ENCODE measurements around the gene RALGAPA2. TPM values are rescaled to one million over a fixed set of nuclear protein-coding genes. Genes with fewer than 3 reads are reported as not detected.

RALGAPA2 gene
- total RNA-seq, 3 donors from 2014 or later (not counting 1 experiment from before 2014, with no cell fraction given) = 26.6 to 33.9 (median 33.1) TPM

GRCh38 chr20:20655883-20656282 lies 56.6 kb downstream of the RALGAPA2 start:
- H3K27ac ChIP-seq (ENCODE audit: low read length) = no peak overlapping the region
- ATAC-seq = no peak
- no peak overlapping the region for H3K4me3 Mint-ChIP-seq

GRCh38 chr20:20649945-20650344 lies 62.5 kb downstream of the RALGAPA2 start:
- ATAC-seq (no peak), DNase-seq (no peak)
- no peaks in the 10 kb centered on the region for H3K9me3 Mint-ChIP-seq
- Histone ChIP-seq H3K27ac (ENCODE audit: low read length) (no peak overlapping the region), H3K36me3 (ENCODE audit: control insufficient read depth, insufficient read depth, low read length) (peaks cover 7% of the 10 kb centered on the region), H3K27me3 (ENCODE audit: control insufficient read depth, insufficient read depth, low read length) (no peaks in the 10 kb centered on the region), H3K9me3 (ENCODE audit: control insufficient read depth, insufficient read depth, low read length) (no peaks in the 10 kb centered on the region), H3K4me1 (ENCODE audit: control insufficient read depth, insufficient read depth, low read length) (no peaks in the 10 kb centered on the region), H3K4me3 (ENCODE audit: low read length) (no peak overlapping the region)
- H3K27ac Mint-ChIP-seq = no peak overlapping the region
- 93% methylated on average over 3 of the region's 4 CpGs for WGBS (ENCODE audit: insufficient coverage)
- intact Hi-C loops (cut with micrococcal nuclease) = no loop called here
- no peaks in the 10 kb centered on the region for H3K36me3 Mint-ChIP-seq
- no peaks in the 10 kb centered on the region for H3K27me3 Mint-ChIP-seq (ENCODE audit: low read depth in 2 of 2)
- H3K4me3 Mint-ChIP-seq = no peak overlapping the region
- TF ChIP-seq CTCF (IDR thresholded peaks at IDR 0.05) = no peak
- peaks cover 6 to 11% of the 10 kb centered on the region in 2 donors for H3K4me1 Mint-ChIP-seq

More at GRCh38 chr20:20655883-20656282, 56.6 kb downstream of the RALGAPA2 start:
- TF ChIP-seq CTCF (IDR thresholded peaks at IDR 0.05) = no peak
- Mint-ChIP-seq H3K4me1 (peaks cover 0 to 13% of the 10 kb centered on the region in 2 donors), H3K36me3 (no peaks in the 10 kb centered on the region), H3K27me3 (ENCODE audit: low read depth in 2 of 2) (no peaks in the 10 kb centered on the region), H3K27ac (no peak overlapping the region), H3K9me3 (no peaks in the 10 kb centered on the region)
- Histone ChIP-seq H3K36me3 (ENCODE audit: control insufficient read depth, insufficient read depth, low read length) (peaks cover 7% of the 10 kb centered on the region), H3K4me3 (ENCODE audit: low read length) (no peak overlapping the region), H3K27me3 (ENCODE audit: control insufficient read depth, insufficient read depth, low read length) (no peaks in the 10 kb centered on the region), H3K9me3 (ENCODE audit: control insufficient read depth, insufficient read depth, low read length) (no peaks in the 10 kb centered on the region), H3K4me1 (ENCODE audit: control insufficient read depth, insufficient read depth, low read length) (no peaks in the 10 kb centered on the region)
- intact Hi-C loops (cut with micrococcal nuclease) = no loop called here
- DNase-seq = no peak
- 97% methylated on average over 5 of the region's 5 CpGs for whole genome bisulfite sequencing (ENCODE audit: insufficient coverage)

- Mint-ChIP-seq H3K9me3 (no peaks in the 10 kb centered on the region), H3K36me3 (peaks cover 11% of the 10 kb centered on the region)
- TF ChIP-seq CTCF (IDR thresholded peaks at IDR 0.05) = no peak
Measured at GRCh38 chr20:20643927-20644326, 68.5 kb downstream of the RALGAPA2 start.

DNA sequence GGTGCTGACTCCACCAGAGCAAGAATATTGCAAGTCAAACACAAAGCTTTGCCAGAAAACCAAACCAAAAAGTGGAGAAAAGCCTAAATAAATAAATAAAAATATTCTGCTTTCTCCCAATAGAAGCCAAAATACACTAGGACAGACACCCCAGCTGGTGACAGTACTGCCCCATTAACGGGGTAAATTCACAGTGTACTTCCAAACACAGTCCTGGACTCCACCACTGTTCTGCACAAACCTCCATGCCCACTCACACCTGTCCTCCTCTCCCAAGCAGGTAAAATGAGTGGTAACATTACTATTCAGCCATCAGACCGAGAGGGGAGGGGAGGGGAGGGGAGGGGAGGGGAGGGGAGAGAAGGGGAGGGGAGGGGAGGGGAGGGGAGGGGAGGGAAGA lies 70.7 kb downstream of the RALGAPA2 start:
- Mint-ChIP-seq H3K9me3 (no peaks in the 10 kb centered on the region), H3K36me3 (peaks cover 11% of the 10 kb centered on the region), H3K27ac (no peak overlapping the region), H3K27me3 (ENCODE audit: low read depth in 2 of 2) (no peaks in the 10 kb centered on the region), H3K4me3 (no peak overlapping the region), H3K4me1 (peaks cover 24 to 27% of the 10 kb centered on the region in 2 donors)
- no peaks in the 10 kb centered on the region for H3K36me3 ChIP-seq (ENCODE audit: control insufficient read depth, insufficient read depth, low read length)
- no peak overlapping the region for H3K4me3 ChIP-seq (ENCODE audit: low read length)
- no peak for ATAC-seq
- no peaks in the 10 kb centered on the region for H3K27me3 ChIP-seq (ENCODE audit: control insufficient read depth, insufficient read depth, low read length)
- WGBS (ENCODE audit: insufficient coverage) = 82% methylated on average over 1 of the region's 2 CpGs
- H3K9me3 ChIP-seq (ENCODE audit: control insufficient read depth, insufficient read depth, low read length) = no peaks in the 10 kb centered on the region
- no peak for DNase-seq
- intact Hi-C loops (cut with micrococcal nuclease) = no loop called here
- TF ChIP-seq CTCF (IDR thresholded peaks at IDR 0.05) = no peak
- no peak overlapping the region for H3K27ac ChIP-seq (ENCODE audit: low read length)
- H3K4me1 ChIP-seq (ENCODE audit: control insufficient read depth, insufficient read depth, low read length) = peaks cover 10% of the 10 kb centered on the region

More at GRCh38 chr20:20643927-20644326, 68.5 kb downstream of the RALGAPA2 start:
- H3K4me3 Mint-ChIP-seq = no peak overlapping the region
- H3K4me1 ChIP-seq (ENCODE audit: control insufficient read depth, insufficient read depth, low read length) = peaks cover 3% of the 10 kb centered on the region
- no peaks in the 10 kb centered on the region for H3K27me3 Mint-ChIP-seq (ENCODE audit: low read depth in 2 of 2)
- intact Hi-C loops (cut with micrococcal nuclease) = no loop called here
- H3K27ac ChIP-seq (ENCODE audit: low read length) = no peak overlapping the region
- no peak for ATAC-seq
- H3K9me3 ChIP-seq (ENCODE audit: control insufficient read depth, insufficient read depth, low read length) = no peaks in the 10 kb centered on the region
- peaks cover 19 to 22% of the 10 kb centered on the region in 2 donors for H3K4me1 Mint-ChIP-seq
- H3K36me3 ChIP-seq (ENCODE audit: control insufficient read depth, insufficient read depth, low read length) = no peaks in the 10 kb centered on the region
- no peak overlapping the region for H3K27ac Mint-ChIP-seq
- no peak overlapping the region for H3K4me3 ChIP-seq (ENCODE audit: low read length)
- whole genome bisulfite sequencing (ENCODE audit: insufficient coverage) = 100% methylated on average over 2 of the region's 3 CpGs
- no peak for DNase-seq
- H3K27me3 ChIP-seq (ENCODE audit: control insufficient read depth, insufficient read depth, low read length) = no peaks in the 10 kb centered on the region

Measured in natural killer cell (primary cell).